HEK293T (cell line): Measurements from ENCODE around the gene TRPV4.

ENCODE experiments used
- ARNT ChIP-seq: fragments of 450-650 bp; IDR thresholded peaks from 2 replicates; pipeline ENCODE4 v1.6.1; 2017; ENCODE audit warnings: mild to moderate bottlenecking
- BHLHE40 ChIP-seq: fragments of 450-650 bp; IDR thresholded peaks from 2 replicates; pipeline ENCODE4 v1.6.1; 2016; ENCODE audit warnings: mild to moderate bottlenecking, moderate library complexity, borderline replicate concordance
- ELF4 ChIP-seq: fragments of 450-650 bp; IDR thresholded peaks from 2 replicates; pipeline ENCODE4 v1.6.1; 2017; ENCODE audit warnings: antibody characterized with exemption
- FOXK2 ChIP-seq: fragments of 450-650 bp; IDR thresholded peaks from 2 replicates; pipeline ENCODE4 v1.6.1; 2016; ENCODE audit warnings: mild to moderate bottlenecking
- NFRKB ChIP-seq: fragments of 450-650 bp; IDR thresholded peaks from 2 replicates; pipeline ENCODE4 v1.6.1; 2016; ENCODE audit warnings: mild to moderate bottlenecking, moderate library complexity
- SP1 ChIP-seq: fragments of 450-650 bp; IDR thresholded peaks from 2 replicates; pipeline ENCODE4 v1.6.1; 2017
- SUZ12 ChIP-seq: fragments of 450-650 bp; IDR thresholded peaks from 2 replicates; pipeline ENCODE4 v1.6.1; 2016; ENCODE audit warnings: mild to moderate bottlenecking
- ZNF384 ChIP-seq: fragments of 450-650 bp; IDR thresholded peaks from 2 replicates; pipeline ENCODE4 v1.6.1; 2016
- TF ChIP-seq, protein P1 (sequence below): fragments of 450-650 bp; IDR thresholded peaks from 2 replicates; pipeline ENCODE4 v1.6.1; 2016

DNA sequence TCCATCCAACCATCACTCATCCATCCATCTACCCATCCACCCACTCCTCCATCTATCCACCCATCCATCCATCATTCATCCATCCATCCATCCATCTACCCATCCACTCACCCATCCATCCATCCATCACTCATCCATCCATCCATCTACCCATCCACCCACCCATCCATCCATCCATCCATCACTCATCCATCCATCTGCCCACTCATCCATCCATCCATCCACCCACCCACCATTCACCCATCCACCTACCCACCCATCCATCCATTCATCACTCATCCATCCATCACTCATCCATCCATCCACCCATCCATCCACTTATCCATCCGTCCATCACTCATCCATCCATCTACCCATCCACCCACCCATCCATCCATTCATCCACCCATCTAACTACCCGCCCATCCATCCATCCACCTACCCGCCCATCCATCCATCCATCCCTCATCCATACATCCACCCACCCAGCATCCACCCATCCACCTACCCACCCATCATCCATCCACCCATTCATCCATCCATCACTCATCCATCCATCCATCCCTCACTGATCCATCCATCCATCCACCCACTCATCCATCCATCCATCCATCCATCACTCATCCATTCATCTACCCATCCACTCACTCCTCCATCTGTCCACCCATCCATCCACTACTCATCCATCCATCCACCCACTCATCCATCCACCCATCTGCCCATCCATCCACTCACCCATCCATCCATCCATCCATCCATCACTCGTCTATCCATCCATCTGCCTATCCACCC lies 24.1 kb downstream of the TRPV4 start:
- TF ChIP-seq ZNF384 (no peak), ARNT (no peak), NFRKB (no peak), FOXK2 (no peak), SP1 (no peak), SUZ12 (no peak), ELF4 (no peak), BHLHE40 (no peak)
- TF ChIP-seq, protein P1, sequence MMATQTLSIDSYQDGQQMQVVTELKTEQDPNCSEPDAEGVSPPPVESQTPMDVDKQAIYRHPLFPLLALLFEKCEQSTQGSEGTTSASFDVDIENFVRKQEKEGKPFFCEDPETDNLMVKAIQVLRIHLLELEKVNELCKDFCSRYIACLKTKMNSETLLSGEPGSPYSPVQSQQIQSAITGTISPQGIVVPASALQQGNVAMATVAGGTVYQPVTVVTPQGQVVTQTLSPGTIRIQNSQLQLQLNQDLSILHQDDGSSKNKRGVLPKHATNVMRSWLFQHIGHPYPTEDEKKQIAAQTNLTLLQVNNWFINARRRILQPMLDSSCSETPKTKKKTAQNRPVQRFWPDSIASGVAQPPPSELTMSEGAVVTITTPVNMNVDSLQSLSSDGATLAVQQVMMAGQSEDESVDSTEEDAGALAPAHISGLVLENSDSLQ: no peak
